COLO668 (cell line): Measurements from ENCODE around the gene TMEM237.
"Not testable (repeated sequence)": the region's sequence is repeated elsewhere in the genome, so short reads cannot be mapped to it uniquely, and the experiment has no call there.

ENCODE experiments used
- DNase-seq: peaks from one replicate; lab custom pipeline; 2025; ENCODE audit not compliant: unreplicated experiment; lab: John Stamatoyannopoulos, UW

TMEM237 gene, protein sequence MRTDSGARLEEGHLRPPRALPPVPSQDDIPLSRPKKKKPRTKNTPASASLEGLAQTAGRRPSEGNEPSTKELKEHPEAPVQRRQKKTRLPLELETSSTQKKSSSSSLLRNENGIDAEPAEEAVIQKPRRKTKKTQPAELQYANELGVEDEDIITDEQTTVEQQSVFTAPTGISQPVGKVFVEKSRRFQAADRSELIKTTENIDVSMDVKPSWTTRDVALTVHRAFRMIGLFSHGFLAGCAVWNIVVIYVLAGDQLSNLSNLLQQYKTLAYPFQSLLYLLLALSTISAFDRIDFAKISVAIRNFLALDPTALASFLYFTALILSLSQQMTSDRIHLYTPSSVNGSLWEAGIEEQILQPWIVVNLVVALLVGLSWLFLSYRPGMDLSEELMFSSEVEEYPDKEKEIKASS

DNA sequence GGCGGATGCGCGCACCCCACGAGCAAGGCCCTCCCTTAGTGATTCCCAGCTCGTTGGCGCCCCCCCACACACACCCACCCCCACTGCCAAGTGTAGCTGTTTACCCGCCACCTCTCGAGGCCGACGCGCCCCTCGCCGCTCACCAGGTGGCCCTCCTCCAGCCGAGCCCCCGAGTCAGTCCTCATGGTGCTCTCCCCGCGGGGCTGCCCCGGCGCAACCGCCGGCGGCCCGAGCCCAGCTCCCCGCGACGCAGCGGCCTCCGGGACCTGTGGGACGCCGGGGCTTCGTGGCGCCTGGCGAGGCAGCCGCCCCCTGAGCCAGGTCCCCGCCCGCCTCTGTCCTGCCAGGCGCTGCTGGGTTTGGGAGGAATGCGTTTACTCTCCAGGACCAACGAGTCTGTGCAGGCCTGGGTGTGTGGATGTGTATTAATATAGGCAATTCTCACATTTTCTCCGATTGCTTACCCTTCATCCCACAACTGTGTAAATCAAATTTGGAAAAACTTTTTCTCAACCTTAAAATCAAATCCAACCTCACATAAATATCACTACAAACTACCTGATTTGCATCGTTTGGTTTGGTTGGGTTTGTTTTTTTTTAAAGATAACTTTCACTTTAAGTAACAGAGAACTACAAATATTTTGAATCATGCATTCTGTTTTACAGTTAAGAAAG is at the start of gene TMEM237:
TMEM237 (minus strand) TSS at position 288 of the 675 bp plus-strand sequence; CDS start at position 185, 103 bp downstream.
- peak; percentile 53 for DNase-seq

- DNase-seq, result no peak
Measured at GRCh38 chr2:201685156-201685555, 41.9 kb upstream of the TMEM237 start.

DNA sequence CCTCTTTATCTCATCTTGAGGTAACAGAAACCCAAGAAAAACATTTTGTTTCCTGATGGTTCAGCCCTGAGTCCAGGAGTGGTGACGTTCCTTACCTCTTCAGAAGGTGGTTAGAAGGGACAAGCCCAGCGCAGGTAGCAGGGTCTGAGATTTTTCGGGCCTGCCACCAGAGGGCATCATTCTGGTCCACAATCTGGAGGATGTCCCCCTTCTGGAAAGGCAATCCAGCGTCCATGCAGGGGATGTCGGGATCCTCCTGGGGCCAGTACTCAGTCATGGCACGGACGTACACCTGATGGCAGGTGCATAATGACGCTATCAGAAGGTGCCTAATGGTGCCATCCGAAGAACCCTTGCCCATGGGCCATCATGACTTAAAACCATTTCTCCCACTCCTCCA is 37.4 kb upstream of the TMEM237 start:
- DNase-seq, result peak; percentile 13

GRCh38 chr2:201678401-201678800 is 35.1 kb upstream of the TMEM237 start:
- no peak for DNase-seq

DNA sequence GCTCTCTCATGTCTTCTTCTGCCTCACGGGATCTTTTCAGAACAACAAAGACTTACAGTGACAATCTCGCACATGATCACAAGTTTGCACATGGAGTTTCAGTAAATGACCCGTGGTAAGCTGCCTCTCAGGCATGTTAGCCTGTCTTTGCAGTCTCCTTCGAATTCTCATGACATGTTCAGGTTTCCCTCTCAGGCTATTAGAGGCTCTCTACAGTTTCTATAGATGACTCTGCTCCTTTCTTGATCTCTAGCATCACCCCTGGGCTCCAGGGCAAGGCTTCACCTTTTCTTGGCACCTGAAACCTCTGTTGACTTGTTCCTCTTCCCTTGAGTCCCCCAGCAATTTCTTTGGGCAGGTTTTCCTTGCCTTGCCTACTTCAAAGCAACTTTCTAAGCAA is 32.2 kb upstream of the TMEM237 start:
- no peak for DNase-seq

DNA sequence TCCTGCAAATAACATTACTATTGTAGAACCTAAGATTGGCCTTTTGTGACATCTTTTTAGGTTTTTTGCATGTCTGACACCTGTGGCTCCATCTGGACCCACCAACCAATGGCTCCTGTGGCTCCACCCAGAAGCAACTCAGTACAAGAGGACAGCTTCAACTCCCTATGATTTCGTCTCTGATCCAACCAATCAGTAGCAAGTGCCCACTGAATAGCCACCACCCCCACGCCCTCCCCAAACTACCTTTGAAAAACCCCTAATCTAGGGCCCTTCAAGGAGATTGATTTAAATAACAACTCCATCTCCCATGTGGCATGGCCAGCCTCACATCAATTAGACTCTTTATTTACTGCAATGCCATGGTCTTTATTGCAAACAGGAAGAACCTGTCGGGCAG is 31.5 kb upstream of the TMEM237 start:
- DNase-seq, result no peak

DNA sequence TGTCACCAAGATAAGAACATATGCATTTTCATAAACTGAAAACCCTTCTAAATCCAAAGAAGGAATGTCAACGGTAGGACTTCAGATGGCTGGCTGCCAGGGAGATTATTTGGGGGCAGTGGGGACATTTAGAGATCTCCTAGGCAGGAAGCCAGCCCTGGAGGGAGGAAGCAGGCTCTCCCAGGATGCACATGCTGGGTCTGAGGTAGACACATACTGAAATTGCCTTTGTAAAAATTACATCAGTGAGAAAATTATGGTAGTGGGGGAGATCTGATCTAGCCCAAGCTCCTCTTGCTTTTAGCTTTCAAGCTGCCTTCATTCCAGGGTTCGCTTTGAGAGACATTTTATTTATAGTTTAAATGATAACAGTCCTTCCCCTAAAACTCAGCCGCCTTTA is 31.0 kb upstream of the TMEM237 start:
- DNase-seq, result no peak

- no peak for DNase-seq
Measured at GRCh38 chr2:201673546-201673945, 30.2 kb upstream of the TMEM237 start.

- not testable (repeated sequence) for DNase-seq
Measured at GRCh38 chr2:201671205-201671604, 27.9 kb upstream of the TMEM237 start.

- DNase-seq, result no peak
Measured at GRCh38 chr2:201669865-201670264, 26.6 kb upstream of the TMEM237 start.

GRCh38 chr2:201668402-201668910 is 25.2 kb upstream of the TMEM237 start:
- no peak for DNase-seq

DNA sequence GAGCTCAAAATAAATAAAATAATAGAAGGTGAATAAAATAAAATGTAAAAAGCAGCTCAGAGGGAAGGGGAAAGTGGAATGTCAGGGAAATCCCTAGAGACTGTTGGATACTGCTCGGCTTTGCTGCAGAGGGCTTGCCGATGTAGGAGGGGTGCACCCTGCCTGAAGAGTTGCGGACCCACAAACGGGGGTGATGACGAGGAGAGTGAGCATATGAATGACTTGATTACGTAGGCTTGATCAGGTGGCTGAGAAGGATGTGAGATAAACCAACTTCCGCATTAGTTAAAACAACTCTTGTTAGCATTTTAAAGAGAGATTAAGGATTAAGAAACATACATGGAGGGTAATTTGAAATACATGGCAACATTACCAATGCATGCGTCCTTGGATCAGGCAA is 21.0 kb upstream of the TMEM237 start:
- DNase-seq, result no peak

DNA sequence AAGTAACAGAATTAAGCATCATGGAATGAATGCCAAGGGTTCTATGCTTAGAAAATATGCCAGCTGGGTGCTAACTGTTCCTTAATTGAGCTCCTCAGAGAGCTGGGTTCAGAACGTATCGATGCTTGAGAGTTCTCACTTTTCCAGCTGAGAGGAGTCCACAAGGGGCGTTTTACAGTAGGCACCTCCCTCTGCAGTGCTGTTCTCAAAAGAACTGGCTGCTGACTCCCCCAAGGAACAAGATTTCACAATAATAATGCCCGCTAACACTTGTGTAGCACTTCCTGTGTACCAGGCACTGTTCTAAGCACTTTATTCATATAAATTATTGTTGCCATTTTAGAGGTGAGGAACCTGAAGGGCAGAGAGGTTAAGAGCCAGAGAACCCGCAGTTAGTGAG is 18.1 kb upstream of the TMEM237 start:
- DNase-seq, result no peak

DNA sequence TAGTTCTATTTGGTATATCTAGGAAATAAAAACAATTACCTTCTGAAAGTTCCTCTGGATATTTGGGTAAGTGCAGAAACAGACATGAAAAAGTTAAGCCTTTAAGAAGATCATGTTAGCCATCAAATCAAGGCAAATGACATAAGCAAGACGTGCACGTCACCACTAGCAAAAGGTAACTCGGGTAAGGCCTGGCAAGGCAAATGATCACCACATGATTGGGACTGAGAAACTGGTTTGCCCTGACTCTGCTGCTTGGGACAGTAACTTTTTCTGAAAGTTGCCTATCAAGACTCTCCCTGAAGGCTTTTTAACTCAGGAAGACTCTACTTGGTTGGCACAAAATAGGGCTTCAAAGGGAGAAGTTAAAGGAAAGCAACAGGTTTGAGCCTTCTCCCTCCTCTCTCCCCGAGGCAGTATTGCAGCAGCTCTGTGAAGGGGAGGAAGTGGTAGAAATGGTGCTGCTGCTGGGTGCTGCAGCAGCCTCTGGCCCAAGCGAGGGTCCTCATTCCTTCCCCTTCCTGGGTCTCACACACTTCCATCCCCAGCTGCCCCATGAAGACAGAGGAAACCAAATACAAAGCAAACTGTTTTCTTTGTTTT is 17.1 kb upstream of the TMEM237 start:
- no peak for DNase-seq

GRCh38 chr2:201656740-201657139 is 13.4 kb upstream of the TMEM237 start:
- DNase-seq, result no peak

GRCh38 chr2:201656102-201656501 is 12.8 kb upstream of the TMEM237 start:
- no peak for DNase-seq

GRCh38 chr2:201654616-201655384 is 11.5 kb upstream of the TMEM237 start:
- no peak for DNase-seq

DNA sequence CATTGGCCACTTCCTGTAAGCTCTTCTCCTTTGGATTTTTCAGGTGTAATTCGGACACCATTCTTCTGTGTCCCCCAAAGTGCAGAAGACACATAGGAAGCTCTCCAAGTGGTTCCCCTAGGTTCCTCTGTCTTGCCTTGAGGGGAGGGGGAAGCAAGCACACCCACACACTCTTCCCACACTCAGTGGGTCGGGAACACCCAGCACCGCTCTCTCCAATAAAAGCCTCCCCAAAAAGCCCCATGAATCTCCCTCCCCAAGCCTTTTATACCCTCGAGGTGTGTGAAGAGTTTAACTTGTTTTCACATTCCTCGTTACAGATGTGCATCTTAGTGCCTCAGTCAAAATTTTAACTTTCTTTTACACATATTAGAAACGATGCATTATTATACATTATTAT is 9.9 kb upstream of the TMEM237 start:
- DNase-seq, result no peak

DNA sequence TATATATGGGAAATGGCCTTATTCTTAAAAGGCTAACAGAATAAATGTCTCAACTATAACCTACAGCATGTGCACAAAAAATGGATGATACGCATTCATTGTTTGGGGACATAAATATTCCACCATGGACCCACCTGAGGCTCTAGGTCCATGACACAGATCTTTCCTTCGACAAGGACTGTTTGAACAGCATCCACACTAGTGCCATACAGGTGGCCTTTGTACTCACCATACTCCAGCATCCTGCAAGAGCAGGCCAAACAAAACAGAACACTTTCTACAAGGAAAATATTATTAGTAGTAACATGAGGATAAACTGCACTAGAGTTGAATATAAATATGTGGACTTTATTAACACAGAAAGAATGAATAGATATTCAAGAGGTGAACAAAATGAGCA is 6.1 kb upstream of the TMEM237 start:
- no peak for DNase-seq

DNA sequence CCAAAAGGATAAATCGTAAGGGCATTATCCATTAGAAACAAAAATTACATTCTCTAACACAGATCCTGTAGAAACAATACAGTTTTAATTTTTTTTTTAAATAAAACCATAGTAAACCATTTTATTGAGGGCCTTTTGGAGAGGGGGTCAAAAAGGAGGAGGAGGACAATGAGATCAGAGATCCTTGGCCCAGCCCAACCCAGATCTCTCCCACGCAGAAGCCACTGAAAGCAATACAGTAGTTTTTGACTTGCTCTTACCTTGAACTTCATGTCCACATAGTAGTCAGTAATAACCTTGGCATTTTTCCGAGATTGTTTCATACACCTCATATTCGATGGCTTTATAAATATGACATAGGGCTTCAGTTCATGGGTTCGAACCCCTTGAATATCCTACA is 4.1 kb upstream of the TMEM237 start:
- no peak for DNase-seq

DNA sequence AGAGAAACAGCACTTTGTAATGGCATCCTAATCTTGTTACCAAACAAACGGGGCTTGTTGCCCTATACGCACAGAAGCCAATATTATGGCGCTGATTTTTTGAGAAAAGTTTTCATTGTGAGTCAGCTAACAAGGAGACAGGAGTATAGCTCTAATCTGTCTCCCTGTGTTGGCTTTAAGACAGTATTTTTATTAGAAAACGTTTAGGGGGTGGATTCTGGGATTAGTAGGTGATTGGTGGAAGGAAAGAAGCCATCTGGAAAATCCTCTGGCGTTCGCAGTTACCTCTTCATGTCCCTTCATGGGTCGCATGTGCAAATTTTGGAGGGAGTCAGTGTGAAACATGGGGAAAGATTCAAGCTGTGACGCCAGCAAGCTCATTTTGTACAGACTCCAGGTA is 698 bp upstream of the TMEM237 start:
- no peak for DNase-seq
